ENCODE data around the gene OSBPL8. TPM values are rescaled to one million over a fixed set of nuclear protein-coding genes. Genes with fewer than 3 reads are reported as not detected.
A peak's percentile ranks its signal among the peaks of the same experiment; 100 is the strongest.

OSBPL8 gene
- total and polyA plus RNA-seq, 9 of the 15 experiments (the other 6 are each of a cell fraction or from before 2014, with no cell fraction given), result 17.4 to 82.7 (median 42.8) TPM

GRCh38 chr12:76519538-76519937, 40.0 kb downstream of the OSBPL8 start:
- intact Hi-C loops (cut with micrococcal nuclease) (no loop called here), in situ Hi-C loops (cut with MboI) (no loop called here)
- 80% methylated on average over 4 of the region's 5 CpGs for WGBS (ENCODE audit: insufficient coverage, low coverage, missing lambda C conversion rate)
- no peak for ATAC-seq
- Histone ChIP-seq H3K27me3 (ENCODE audit: control insufficient read depth in 2 of 2, insufficient read depth in 2 of 2, low read length in 2 of 2) (no peaks in the 10 kb centered on the region), H3K79me2 (ENCODE audit: control insufficient read depth, insufficient read depth, low read length) (peaks cover 43% of the 10 kb centered on the region; the same call in 2 of the 3 replicates), H4K20me1 (replicated peaks; ENCODE audit: control insufficient read depth, insufficient read depth, low read length) (no peaks in the 10 kb centered on the region; the same call in 1 of the 2 replicates), H3K36me3 (ENCODE audit: control insufficient read depth, insufficient read depth, low read length) (peaks cover 6% of the 10 kb centered on the region; the same call in 1 of the 3 replicates), H2AFZ (ENCODE audit: low read depth, low read length) (no peak overlapping the region), H3K4me2 (ENCODE audit: insufficient read depth, low read length) (no peak overlapping the region), H3K4me3 (no peak overlapping the region), H3K9ac (ENCODE audit: insufficient read depth in 1 of 2, low read depth in 2 of 2, low read length in 2 of 2) (no peak overlapping the region), H3K9me1 (ENCODE audit: control insufficient read depth, insufficient read depth, low read length) (no peaks in the 10 kb centered on the region), H3K4me1 (replicated peaks in 1 of 2; ENCODE audit: control insufficient read depth in 2 of 2, insufficient read depth in 2 of 2, low read length in 2 of 2) (no peaks in the 10 kb centered on the region; a peak in 1 of 5 replicates), H3K27ac (ENCODE audit: extremely low read depth, low read depth, low read length) (no peak overlapping the region), H3K9me3 (replicated peaks; ENCODE audit: control insufficient read depth, insufficient read depth, low read depth, low read length) (0 out of 2 replicates have a peak, but pooled peaks cover 2% of the 10 kb centered on the region)
- FAIRE-seq, result no peak
- POLR2A ChIA-PET, result no interaction called here
- TF ChIP-seq SAFB2 (IDR thresholded peaks at IDR 0.05; ENCODE audit: borderline replicate concordance, low read depth, low read length, severe bottlenecking), result no peak
- TF ChIP-seq, protein P1, sequence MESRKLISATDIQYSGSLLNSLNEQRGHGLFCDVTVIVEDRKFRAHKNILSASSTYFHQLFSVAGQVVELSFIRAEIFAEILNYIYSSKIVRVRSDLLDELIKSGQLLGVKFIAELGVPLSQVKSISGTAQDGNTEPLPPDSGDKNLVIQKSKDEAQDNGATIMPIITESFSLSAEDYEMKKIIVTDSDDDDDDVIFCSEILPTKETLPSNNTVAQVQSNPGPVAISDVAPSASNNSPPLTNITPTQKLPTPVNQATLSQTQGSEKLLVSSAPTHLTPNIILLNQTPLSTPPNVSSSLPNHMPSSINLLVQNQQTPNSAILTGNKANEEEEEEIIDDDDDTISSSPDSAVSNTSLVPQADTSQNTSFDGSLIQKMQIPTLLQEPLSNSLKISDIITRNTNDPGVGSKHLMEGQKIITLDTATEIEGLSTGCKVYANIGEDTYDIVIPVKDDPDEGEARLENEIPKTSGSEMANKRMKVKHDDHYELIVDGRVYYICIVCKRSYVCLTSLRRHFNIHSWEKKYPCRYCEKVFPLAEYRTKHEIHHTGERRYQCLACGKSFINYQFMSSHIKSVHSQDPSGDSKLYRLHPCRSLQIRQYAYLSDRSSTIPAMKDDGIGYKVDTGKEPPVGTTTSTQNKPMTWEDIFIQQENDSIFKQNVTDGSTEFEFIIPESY (CRISPR knock-in tag; IDR thresholded peaks at IDR 0.05), result 0 out of 2 replicates have a peak, but pooled peaks have one; percentile 47
- no peak for TF ChIP-seq CHAMP1 (IDR thresholded peaks at IDR 0.05)
- TF ChIP-seq ZNF197 (CRISPR knock-in tag; IDR thresholded peaks at IDR 0.05; ENCODE audit: low read depth), result no peak
- no peak for TF ChIP-seq NKRF (IDR thresholded peaks at IDR 0.05; ENCODE audit: borderline replicate concordance)
- TF ChIP-seq, protein P2, sequence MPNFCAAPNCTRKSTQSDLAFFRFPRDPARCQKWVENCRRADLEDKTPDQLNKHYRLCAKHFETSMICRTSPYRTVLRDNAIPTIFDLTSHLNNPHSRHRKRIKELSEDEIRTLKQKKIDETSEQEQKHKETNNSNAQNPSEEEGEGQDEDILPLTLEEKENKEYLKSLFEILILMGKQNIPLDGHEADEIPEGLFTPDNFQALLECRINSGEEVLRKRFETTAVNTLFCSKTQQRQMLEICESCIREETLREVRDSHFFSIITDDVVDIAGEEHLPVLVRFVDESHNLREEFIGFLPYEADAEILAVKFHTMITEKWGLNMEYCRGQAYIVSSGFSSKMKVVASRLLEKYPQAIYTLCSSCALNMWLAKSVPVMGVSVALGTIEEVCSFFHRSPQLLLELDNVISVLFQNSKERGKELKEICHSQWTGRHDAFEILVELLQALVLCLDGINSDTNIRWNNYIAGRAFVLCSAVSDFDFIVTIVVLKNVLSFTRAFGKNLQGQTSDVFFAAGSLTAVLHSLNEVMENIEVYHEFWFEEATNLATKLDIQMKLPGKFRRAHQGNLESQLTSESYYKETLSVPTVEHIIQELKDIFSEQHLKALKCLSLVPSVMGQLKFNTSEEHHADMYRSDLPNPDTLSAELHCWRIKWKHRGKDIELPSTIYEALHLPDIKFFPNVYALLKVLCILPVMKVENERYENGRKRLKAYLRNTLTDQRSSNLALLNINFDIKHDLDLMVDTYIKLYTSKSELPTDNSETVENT (CRISPR knock-in tag; IDR thresholded peaks at IDR 0.05), result no peak
- TF ChIP-seq LCOR (CRISPR knock-in tag; IDR thresholded peaks at IDR 0.05), result no peak
- DNase-seq (ENCODE audit: extremely low read depth in 1 of 4, low spot score in 3 of 4), result no peak
- CTCF ChIA-PET (ENCODE audit: low intra/inter-chr PET ratio), result no interaction called here
- BruUV-seq (replicated peaks), result no TSS peak
